Measurements from ENCODE around the gene C9. TPM values are rescaled to one million over a fixed set of nuclear protein-coding genes. Genes with fewer than 3 reads are reported as not detected.

The C9 gene
- total RNA-seq, 1 donor from 2014 or later: not detected

GRCh38 chr5:39352170-39352569, 12.1 kb downstream of the C9 start:
- TF ChIP-seq CTCF (IDR thresholded peaks at IDR 0.05): no peak
- Mint-ChIP-seq H3K36me3 (ENCODE audit: low read depth) (peaks cover 3% of the 10 kb centered on the region), H3K27me3 (ENCODE audit: low read depth) (peaks cover 17% of the 10 kb centered on the region), H3K27ac (ENCODE audit: unreplicated experiment) (no peak overlapping the region), H3K4me3 (ENCODE audit: unreplicated experiment) (no peak overlapping the region), H3K9me3 (ENCODE audit: low read depth) (peaks cover 25% of the 10 kb centered on the region), H3K4me1 (ENCODE audit: low read depth) (no peaks in the 10 kb centered on the region)
- DNase-seq (ENCODE audit: low spot score): no peak

GRCh38 chr5:39349484-39349883, 14.8 kb downstream of the C9 start:
- TF ChIP-seq CTCF (IDR thresholded peaks at IDR 0.05): no peak
- H3K9me3 Mint-ChIP-seq (ENCODE audit: low read depth): peaks cover 36% of the 10 kb centered on the region
- H3K27ac Mint-ChIP-seq (ENCODE audit: unreplicated experiment): no peak overlapping the region
- no peaks in the 10 kb centered on the region for H3K4me1 Mint-ChIP-seq (ENCODE audit: low read depth)
- peaks cover 31% of the 10 kb centered on the region for H3K27me3 Mint-ChIP-seq (ENCODE audit: low read depth)
- no peak for DNase-seq (ENCODE audit: low spot score)
- no peak overlapping the region for H3K4me3 Mint-ChIP-seq (ENCODE audit: unreplicated experiment)
- peaks cover 6% of the 10 kb centered on the region for H3K36me3 Mint-ChIP-seq (ENCODE audit: low read depth)

DNA sequence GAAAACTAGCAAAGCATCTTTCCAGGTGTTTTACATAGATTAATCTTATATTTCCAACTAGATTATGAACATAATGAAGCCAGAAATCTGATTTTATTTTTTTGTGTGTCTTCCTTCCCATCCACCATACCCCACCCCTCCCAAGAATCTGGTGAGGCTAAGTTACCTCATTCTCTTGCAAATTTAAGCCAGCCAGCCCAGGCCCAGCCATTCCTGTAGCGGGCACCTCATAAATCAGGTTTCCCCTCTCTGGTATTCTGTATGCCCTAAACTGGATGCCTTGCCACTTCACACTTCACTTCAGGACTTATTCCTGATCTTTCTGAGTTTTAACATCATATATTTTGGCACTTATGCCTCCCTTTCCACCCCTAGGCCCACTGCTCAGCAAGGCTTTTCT, 21.8 kb downstream of the C9 start:
- no peaks in the 10 kb centered on the region for H3K4me1 Mint-ChIP-seq (ENCODE audit: low read depth)
- no peak for TF ChIP-seq CTCF (IDR thresholded peaks at IDR 0.05)
- H3K4me3 Mint-ChIP-seq (ENCODE audit: unreplicated experiment): no peak overlapping the region
- H3K27me3 Mint-ChIP-seq (ENCODE audit: low read depth): peaks cover 36% of the 10 kb centered on the region
- H3K36me3 Mint-ChIP-seq (ENCODE audit: low read depth): peaks cover 9% of the 10 kb centered on the region
- H3K27ac Mint-ChIP-seq (ENCODE audit: unreplicated experiment): no peak overlapping the region
- DNase-seq (ENCODE audit: low spot score): no peak
- H3K9me3 Mint-ChIP-seq (ENCODE audit: low read depth): peaks cover 17% of the 10 kb centered on the region

- no peak for TF ChIP-seq CTCF (IDR thresholded peaks at IDR 0.05)
- peaks cover 17% of the 10 kb centered on the region for H3K9me3 Mint-ChIP-seq (ENCODE audit: low read depth)
- peaks cover 9% of the 10 kb centered on the region for H3K36me3 Mint-ChIP-seq (ENCODE audit: low read depth)
- no peak for DNase-seq (ENCODE audit: low spot score)
- H3K4me3 Mint-ChIP-seq (ENCODE audit: unreplicated experiment): no peak overlapping the region
- H3K4me1 Mint-ChIP-seq (ENCODE audit: low read depth): no peaks in the 10 kb centered on the region
- H3K27ac Mint-ChIP-seq (ENCODE audit: unreplicated experiment): no peak overlapping the region
- H3K27me3 Mint-ChIP-seq (ENCODE audit: low read depth): peaks cover 32% of the 10 kb centered on the region
Observed at GRCh38 chr5:39341896-39342295, 22.4 kb downstream of the C9 start.

DNA sequence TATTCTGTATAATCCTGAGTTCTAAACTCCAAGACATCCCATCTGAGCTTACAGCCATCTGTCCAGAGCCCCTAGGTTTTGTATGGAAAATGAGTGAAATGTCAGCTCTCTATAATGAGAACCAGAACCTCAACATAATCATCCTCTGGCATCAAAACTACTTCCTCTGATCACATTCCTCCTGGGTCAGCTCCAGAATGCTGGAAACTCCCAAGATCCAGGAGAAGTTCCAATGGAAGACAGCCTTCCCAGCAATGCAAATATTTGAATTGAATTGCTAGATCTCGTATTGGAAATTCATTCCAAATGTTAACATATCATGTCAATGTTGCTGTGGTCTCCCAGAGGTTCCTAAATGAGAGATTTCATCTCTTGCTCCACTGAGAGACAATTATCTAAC, 23.8 kb downstream of the C9 start:
- no peak for DNase-seq (ENCODE audit: low spot score)
- H3K27ac Mint-ChIP-seq (ENCODE audit: unreplicated experiment): no peak overlapping the region
- TF ChIP-seq CTCF (IDR thresholded peaks at IDR 0.05): no peak
- H3K27me3 Mint-ChIP-seq (ENCODE audit: low read depth): peaks cover 28% of the 10 kb centered on the region
- H3K9me3 Mint-ChIP-seq (ENCODE audit: low read depth): peaks cover 15% of the 10 kb centered on the region
- peaks cover 6% of the 10 kb centered on the region for H3K36me3 Mint-ChIP-seq (ENCODE audit: low read depth)
- no peak overlapping the region for H3K4me3 Mint-ChIP-seq (ENCODE audit: unreplicated experiment)
- H3K4me1 Mint-ChIP-seq (ENCODE audit: low read depth): no peaks in the 10 kb centered on the region
